GM12875 (cell line): ENCODE data around the gene DNAJC4.

ENCODE experiments used
- H3K4me3 ChIP-seq: one replicate; pipeline ENCODE4 v1.5.1; 2011; ENCODE audit warnings: low read depth, low read length, control low read depth
- TF ChIP-seq, protein P1 (sequence below): IDR thresholded peaks from 2 replicates; pipeline ENCODE4 v1.5.1; 2011; ENCODE audit warnings: low read depth, mild to moderate bottlenecking, control low read depth, inconsistent platforms, low read length, moderate library complexity, borderline replicate concordance; ENCODE audit not compliant: insufficient read depth

The DNAJC4 gene

GRCh38 chr11:64220271-64220670 is 10.1 kb upstream of the DNAJC4 start:
- no peak overlapping the region for H3K4me3 ChIP-seq
- TF ChIP-seq, protein P1, sequence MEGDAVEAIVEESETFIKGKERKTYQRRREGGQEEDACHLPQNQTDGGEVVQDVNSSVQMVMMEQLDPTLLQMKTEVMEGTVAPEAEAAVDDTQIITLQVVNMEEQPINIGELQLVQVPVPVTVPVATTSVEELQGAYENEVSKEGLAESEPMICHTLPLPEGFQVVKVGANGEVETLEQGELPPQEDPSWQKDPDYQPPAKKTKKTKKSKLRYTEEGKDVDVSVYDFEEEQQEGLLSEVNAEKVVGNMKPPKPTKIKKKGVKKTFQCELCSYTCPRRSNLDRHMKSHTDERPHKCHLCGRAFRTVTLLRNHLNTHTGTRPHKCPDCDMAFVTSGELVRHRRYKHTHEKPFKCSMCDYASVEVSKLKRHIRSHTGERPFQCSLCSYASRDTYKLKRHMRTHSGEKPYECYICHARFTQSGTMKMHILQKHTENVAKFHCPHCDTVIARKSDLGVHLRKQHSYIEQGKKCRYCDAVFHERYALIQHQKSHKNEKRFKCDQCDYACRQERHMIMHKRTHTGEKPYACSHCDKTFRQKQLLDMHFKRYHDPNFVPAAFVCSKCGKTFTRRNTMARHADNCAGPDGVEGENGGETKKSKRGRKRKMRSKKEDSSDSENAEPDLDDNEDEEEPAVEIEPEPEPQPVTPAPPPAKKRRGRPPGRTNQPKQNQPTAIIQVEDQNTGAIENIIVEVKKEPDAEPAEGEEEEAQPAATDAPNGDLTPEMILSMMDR, result no peak

- no peak overlapping the region for H3K4me3 ChIP-seq
- TF ChIP-seq, protein P1, result no peak
These were observed 9.6 kb upstream of the DNAJC4 start for GRCh38 chr11:64220798-64221197.

DNA sequence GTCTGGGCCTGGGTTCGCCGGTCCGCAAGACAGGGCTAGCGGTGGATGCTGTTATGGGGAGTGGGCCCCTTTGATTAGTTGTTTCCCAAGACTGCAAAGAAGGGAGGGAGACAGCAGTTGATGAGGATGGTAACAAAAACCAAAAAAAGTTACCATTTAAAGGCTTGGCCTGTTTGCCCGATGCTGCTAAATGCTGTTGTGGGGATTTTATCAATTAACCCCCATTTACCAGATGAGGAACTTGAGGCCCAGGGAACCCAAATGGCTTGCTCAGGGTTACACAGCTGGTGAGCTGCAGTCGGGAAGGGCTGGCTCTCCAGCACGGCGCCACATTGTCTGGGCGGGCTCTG is 7.7 kb upstream of the DNAJC4 start:
- TF ChIP-seq, protein P1, result no peak
- no peak overlapping the region for H3K4me3 ChIP-seq

DNA sequence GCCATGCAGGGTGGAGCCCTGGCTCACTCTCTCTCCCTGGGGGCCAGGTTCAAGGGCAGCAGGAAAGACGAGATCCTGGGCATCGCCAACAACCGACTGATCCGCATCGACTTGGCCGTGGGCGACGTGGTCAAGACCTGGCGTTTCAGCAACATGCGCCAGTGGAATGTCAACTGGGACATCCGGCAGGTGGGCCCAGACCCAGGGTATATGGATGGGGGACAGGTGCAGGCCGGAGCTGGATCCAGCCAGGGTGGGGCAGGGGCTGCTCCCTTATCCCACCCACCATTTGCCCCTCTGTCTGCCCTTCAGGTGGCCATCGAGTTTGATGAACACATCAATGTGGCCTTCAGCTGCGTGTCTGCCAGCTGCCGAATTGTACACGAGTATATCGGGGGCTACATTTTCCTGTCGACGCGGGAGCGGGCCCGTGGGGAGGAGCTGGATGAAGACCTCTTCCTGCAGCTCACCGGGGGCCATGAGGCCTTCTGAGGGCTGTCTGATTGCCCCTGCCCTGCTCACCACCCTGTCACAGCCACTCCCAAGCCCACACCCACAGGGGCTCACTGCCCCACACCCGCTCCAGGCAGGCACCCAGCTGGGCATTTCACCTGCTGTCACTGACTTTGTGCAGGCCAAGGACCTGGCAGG is 7.2 kb upstream of the DNAJC4 start:
- TF ChIP-seq, protein P1, result no peak
- H3K4me3 ChIP-seq, result no peak overlapping the region

GRCh38 chr11:64224151-64224890 is 6.0 kb upstream of the DNAJC4 start:
- TF ChIP-seq, protein P1, result no peak
- H3K4me3 ChIP-seq, result no peak overlapping the region

DNA sequence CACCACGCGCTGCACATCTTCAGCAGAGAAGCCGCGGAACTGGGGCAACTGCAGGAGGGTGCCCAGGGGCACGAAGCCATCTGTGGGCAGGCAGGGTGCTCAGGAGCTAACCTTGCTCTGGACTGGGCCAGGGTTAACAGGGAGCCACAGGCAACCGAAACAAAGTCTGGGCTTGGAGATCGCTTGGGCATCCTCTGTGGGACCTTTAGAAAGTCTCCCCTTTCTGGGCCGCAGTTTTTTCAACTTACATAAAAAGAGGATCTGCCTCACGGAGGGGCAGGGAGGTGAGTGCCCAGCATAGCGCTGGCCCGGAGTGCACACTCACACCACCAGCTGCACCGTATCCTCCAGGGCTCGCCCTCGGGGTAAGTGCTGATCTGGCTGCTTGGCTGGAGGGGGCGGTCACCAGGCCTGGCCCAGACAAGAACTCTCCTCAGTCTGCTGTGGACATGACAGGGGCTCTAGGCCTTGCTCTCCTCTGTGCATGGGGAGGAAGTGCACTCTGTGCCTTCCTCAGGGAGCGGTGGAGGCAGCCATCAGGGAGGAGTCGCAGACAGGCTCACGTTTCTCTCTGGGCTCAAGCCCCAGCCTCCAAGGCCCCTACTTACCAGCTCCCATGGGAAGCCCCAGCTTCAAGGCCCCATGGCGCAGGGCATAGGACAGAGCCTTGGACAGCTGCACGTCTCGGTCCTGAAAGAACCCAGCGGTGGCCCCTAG is 5.3 kb upstream of the DNAJC4 start:
- TF ChIP-seq, protein P1, result no peak
- peak overlapping the region; percentile 55 for H3K4me3 ChIP-seq
